ENCODE results near the gene SETDB2.

The SETDB2 gene

DNA sequence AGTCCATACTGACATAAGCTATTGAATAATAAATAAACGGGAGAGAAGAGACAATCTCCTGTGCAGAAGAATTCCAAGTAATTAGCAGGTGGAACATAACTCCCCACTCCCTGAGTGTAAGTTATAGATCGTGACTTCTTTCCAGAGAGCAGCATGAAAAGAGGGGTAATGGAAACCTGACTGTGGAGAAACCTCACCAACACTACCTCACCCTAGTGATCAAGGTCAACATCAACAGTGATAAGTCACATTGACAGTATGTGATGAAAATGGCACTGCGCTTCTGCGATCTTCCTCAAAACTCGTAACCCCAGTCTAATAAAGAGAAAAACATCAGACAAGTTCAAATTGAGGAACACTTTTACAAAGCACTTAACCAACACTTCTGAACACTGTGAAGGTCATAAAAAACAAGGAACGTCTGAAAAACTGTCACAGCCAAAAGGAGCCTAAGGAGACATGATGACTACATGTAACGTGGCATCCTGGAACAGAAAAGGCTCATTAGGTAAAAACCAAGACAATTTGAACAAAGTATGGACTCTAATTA, 20.0 kb upstream of the SETDB2 start:
- Histone ChIP-seq H3K27me3 (ENCODE audit: control insufficient read depth, low read length) (no peaks in the 10 kb centered on the region), H3K4me2 (ENCODE audit: low read length) (no peak overlapping the region), H3K27ac (ENCODE audit: low read depth, low read length) (no peak overlapping the region), H3F3A (ENCODE audit: control insufficient read depth, insufficient read depth) (peaks cover 2% of the 10 kb centered on the region; the same call in 1 of the 2 replicates), H3K9me3 (ENCODE audit: control insufficient read depth, insufficient read depth, low read length) (no peaks in the 10 kb centered on the region), H4K20me1 (ENCODE audit: control insufficient read depth, insufficient read depth, low read depth, low read length) (no peaks in the 10 kb centered on the region), H3K9me2 (replicated peaks; ENCODE audit: control insufficient read depth, low read length) (no peaks in the 10 kb centered on the region; the same call in 1 of the 2 replicates), H3K4me1 (ENCODE audit: control insufficient read depth, low read length) (peaks cover 7% of the 10 kb centered on the region), H3K4me3 (ENCODE audit: low read length) (no peak overlapping the region), H3K79me2 (ENCODE audit: control insufficient read depth, low read length) (no peaks in the 10 kb centered on the region), H3K36me3 (ENCODE audit: control insufficient read depth, low read length) (no peaks in the 10 kb centered on the region)
- TF ChIP-seq, protein P1, sequence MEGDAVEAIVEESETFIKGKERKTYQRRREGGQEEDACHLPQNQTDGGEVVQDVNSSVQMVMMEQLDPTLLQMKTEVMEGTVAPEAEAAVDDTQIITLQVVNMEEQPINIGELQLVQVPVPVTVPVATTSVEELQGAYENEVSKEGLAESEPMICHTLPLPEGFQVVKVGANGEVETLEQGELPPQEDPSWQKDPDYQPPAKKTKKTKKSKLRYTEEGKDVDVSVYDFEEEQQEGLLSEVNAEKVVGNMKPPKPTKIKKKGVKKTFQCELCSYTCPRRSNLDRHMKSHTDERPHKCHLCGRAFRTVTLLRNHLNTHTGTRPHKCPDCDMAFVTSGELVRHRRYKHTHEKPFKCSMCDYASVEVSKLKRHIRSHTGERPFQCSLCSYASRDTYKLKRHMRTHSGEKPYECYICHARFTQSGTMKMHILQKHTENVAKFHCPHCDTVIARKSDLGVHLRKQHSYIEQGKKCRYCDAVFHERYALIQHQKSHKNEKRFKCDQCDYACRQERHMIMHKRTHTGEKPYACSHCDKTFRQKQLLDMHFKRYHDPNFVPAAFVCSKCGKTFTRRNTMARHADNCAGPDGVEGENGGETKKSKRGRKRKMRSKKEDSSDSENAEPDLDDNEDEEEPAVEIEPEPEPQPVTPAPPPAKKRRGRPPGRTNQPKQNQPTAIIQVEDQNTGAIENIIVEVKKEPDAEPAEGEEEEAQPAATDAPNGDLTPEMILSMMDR (IDR thresholded peaks at IDR 0.05; ENCODE audit: low read depth, low read length, poor library complexity, severe bottlenecking): no peak
- TF ChIP-seq EZH2phosphoT487 (IDR thresholded peaks at IDR 0.05; ENCODE audit: borderline replicate concordance, low read length): no peak

DNA sequence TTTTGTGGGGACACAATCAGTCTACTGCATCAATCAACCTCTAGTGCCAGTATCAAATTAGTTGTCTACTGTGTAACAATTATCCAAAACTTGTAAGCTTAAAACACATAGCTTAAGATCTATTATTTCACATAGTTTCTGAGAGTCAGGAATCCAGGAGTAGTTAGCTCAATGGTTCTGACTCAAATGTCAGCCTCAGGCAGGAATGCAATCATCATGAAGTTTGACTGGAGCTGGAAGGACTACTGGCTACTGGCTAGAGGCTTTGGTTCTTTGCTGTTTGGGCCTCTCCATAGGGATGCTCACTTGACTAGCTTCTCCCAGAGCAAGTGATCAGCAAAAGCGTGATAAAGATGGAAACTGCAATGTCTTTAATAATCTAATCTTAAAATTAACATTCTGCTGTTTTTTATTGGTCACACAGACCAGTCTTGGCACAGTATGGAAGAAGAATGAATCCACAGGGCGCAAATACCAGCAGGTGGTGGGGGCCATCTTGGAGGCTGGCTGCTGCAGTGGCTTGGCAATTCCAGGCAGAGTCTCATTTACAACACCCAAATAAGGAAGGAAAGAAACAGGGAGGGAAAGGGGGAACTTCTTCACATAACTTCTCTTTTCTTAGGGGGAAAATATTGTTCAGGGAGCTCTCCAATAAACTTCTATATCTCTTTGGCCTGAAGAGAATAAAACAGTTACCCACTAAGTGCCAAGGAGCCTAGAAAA, 15.9 kb upstream of the SETDB2 start:
- no peaks in the 10 kb centered on the region for H3K36me3 ChIP-seq (ENCODE audit: control insufficient read depth, low read length)
- peaks cover 24% of the 10 kb centered on the region for H3K4me1 ChIP-seq (ENCODE audit: control insufficient read depth, low read length)
- H3K4me3 ChIP-seq (ENCODE audit: low read length): no peak overlapping the region
- TF ChIP-seq EZH2phosphoT487 (IDR thresholded peaks at IDR 0.05; ENCODE audit: borderline replicate concordance, low read length): no peak
- TF ChIP-seq, protein P1 (IDR thresholded peaks at IDR 0.05; ENCODE audit: low read depth, low read length, poor library complexity, severe bottlenecking): no peak
- no peaks in the 10 kb centered on the region for H3K27me3 ChIP-seq (ENCODE audit: control insufficient read depth, low read length)
- no peaks in the 10 kb centered on the region for H3F3A ChIP-seq (ENCODE audit: control insufficient read depth, insufficient read depth)
- H3K27ac ChIP-seq (ENCODE audit: low read depth, low read length): no peak overlapping the region
- no peaks in the 10 kb centered on the region for H3K79me2 ChIP-seq (ENCODE audit: control insufficient read depth, low read length)
- no peaks in the 10 kb centered on the region for H4K20me1 ChIP-seq (ENCODE audit: control insufficient read depth, insufficient read depth, low read depth, low read length)
- H3K4me2 ChIP-seq (ENCODE audit: low read length): no peak overlapping the region
- H3K9me3 ChIP-seq (ENCODE audit: control insufficient read depth, insufficient read depth, low read length): no peaks in the 10 kb centered on the region
- no peaks in the 10 kb centered on the region; the same call in 1 of the 2 replicates for H3K9me2 ChIP-seq (replicated peaks; ENCODE audit: control insufficient read depth, low read length)

DNA sequence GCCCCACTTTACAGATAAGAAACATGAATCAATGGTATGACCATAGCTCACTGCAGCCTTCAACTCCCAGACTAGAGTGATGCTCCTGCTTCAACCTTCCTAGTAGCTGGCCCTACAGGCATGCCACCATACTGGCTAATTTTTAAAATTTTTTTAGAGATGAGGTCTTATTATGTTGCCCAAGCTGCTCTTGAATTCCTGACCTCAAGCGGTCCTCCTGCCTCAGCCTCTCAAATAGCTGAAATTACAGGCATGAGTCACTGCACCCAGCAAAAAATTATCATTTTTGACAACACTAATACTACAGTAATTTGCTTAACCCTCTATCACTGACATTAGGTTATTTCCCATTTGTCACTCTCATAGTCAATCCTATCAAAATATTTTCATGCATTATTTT, 15.0 kb upstream of the SETDB2 start:
- Histone ChIP-seq H3K4me2 (ENCODE audit: low read length) (no peak overlapping the region), H3K36me3 (ENCODE audit: control insufficient read depth, low read length) (no peaks in the 10 kb centered on the region), H3K9me2 (replicated peaks; ENCODE audit: control insufficient read depth, low read length) (no peaks in the 10 kb centered on the region; the same call in 1 of the 2 replicates), H3K9me3 (ENCODE audit: control insufficient read depth, insufficient read depth, low read length) (no peaks in the 10 kb centered on the region), H3F3A (ENCODE audit: control insufficient read depth, insufficient read depth) (0 out of 2 replicates have a peak, but pooled peaks cover 2% of the 10 kb centered on the region), H3K4me1 (ENCODE audit: control insufficient read depth, low read length) (peaks cover 24% of the 10 kb centered on the region), H3K27ac (ENCODE audit: low read depth, low read length) (no peak overlapping the region), H4K20me1 (ENCODE audit: control insufficient read depth, insufficient read depth, low read depth, low read length) (no peaks in the 10 kb centered on the region), H3K4me3 (ENCODE audit: low read length) (no peak overlapping the region), H3K79me2 (ENCODE audit: control insufficient read depth, low read length) (no peaks in the 10 kb centered on the region), H3K27me3 (ENCODE audit: control insufficient read depth, low read length) (no peaks in the 10 kb centered on the region)
- no peak for TF ChIP-seq EZH2phosphoT487 (IDR thresholded peaks at IDR 0.05; ENCODE audit: borderline replicate concordance, low read length)
- TF ChIP-seq, protein P1 (IDR thresholded peaks at IDR 0.05; ENCODE audit: low read depth, low read length, poor library complexity, severe bottlenecking): no peak

Data from DOHH2 (cell line).